ENCODE results near the gene FTH1.

DNA sequence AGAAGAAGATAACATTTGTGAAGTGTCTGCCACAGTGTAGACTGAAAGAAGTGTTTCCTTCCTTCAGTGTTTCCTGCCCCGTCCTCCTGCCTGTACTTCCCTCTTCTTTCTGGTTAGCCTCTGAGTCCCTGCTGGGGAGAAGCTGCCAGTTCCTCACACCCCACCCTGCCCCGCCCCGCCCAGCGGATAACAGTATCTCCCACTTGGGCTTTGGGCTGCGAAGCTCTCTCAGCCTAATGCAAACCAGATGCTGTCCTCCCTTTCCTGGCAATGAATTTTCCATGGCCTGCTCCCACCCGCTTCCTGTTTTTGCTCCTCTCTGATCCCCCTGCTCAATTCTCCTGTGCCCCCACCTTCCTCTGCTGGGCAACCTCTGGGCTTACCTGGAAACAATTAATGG, 44.9 kb downstream of the FTH1 start:
- TF ChIP-seq, protein P1, sequence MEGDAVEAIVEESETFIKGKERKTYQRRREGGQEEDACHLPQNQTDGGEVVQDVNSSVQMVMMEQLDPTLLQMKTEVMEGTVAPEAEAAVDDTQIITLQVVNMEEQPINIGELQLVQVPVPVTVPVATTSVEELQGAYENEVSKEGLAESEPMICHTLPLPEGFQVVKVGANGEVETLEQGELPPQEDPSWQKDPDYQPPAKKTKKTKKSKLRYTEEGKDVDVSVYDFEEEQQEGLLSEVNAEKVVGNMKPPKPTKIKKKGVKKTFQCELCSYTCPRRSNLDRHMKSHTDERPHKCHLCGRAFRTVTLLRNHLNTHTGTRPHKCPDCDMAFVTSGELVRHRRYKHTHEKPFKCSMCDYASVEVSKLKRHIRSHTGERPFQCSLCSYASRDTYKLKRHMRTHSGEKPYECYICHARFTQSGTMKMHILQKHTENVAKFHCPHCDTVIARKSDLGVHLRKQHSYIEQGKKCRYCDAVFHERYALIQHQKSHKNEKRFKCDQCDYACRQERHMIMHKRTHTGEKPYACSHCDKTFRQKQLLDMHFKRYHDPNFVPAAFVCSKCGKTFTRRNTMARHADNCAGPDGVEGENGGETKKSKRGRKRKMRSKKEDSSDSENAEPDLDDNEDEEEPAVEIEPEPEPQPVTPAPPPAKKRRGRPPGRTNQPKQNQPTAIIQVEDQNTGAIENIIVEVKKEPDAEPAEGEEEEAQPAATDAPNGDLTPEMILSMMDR (IDR thresholded peaks at IDR 0.05; ENCODE audit: insufficient read depth, low read length, poor library complexity, severe bottlenecking), result no peak
- TF ChIP-seq EZH2phosphoT487 (conservative IDR thresholded peaks at IDR 0.05; ENCODE audit: low read length), result no peak
